ENCODE data around the gene CCRL2. TPM values are rescaled to one million over a fixed set of nuclear protein-coding genes. Genes with fewer than 3 reads are reported as not detected.

The CCRL2 gene
- total and polyA plus RNA-seq, 9 of the 15 experiments (the other 6 are each of a cell fraction or from before 2014, with no cell fraction given), result 3.4 to 5.7 (median 4.0) TPM

DNA sequence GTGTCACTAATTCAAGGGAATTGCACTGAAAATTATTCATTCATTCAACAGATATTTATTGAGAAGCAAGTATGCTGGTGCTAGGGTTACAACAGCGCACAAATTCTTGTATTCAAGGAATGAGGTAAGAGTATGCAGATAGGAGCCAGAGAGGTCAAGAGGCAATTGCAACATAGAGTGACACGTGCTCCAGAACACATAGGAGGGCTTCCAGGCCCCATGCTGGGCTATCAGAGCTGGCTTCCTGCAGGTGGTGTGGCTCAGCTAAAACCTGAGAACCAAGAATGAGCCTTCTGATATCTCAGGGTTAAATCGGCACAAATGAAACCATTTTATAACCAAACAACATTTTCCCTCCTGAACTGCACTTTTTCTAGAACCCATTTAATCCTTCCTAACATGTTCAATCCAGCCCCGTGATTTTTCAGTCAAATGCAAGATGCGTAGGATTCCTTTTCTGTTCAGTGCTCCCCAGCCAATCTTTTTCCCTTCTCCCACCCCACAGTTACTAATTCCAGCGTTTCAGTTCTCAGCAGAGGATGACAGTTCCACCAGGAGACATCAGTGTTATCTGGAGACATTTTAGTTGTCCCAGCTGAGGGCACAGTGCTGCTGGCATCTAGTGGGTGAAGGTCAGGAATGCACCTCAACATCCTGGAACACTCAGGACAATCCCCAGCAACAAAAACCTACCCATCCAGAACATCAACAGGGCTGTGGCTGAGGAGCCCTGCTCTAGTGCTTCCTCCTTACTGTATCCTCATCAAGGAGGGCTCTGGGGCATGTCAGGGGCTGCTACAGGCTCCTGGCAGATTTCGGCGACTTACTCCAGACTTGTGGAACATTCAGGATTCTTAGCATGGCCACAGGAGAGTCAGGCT, 13.3 kb upstream of the CCRL2 start (continued):
- TF ChIP-seq, protein P1, sequence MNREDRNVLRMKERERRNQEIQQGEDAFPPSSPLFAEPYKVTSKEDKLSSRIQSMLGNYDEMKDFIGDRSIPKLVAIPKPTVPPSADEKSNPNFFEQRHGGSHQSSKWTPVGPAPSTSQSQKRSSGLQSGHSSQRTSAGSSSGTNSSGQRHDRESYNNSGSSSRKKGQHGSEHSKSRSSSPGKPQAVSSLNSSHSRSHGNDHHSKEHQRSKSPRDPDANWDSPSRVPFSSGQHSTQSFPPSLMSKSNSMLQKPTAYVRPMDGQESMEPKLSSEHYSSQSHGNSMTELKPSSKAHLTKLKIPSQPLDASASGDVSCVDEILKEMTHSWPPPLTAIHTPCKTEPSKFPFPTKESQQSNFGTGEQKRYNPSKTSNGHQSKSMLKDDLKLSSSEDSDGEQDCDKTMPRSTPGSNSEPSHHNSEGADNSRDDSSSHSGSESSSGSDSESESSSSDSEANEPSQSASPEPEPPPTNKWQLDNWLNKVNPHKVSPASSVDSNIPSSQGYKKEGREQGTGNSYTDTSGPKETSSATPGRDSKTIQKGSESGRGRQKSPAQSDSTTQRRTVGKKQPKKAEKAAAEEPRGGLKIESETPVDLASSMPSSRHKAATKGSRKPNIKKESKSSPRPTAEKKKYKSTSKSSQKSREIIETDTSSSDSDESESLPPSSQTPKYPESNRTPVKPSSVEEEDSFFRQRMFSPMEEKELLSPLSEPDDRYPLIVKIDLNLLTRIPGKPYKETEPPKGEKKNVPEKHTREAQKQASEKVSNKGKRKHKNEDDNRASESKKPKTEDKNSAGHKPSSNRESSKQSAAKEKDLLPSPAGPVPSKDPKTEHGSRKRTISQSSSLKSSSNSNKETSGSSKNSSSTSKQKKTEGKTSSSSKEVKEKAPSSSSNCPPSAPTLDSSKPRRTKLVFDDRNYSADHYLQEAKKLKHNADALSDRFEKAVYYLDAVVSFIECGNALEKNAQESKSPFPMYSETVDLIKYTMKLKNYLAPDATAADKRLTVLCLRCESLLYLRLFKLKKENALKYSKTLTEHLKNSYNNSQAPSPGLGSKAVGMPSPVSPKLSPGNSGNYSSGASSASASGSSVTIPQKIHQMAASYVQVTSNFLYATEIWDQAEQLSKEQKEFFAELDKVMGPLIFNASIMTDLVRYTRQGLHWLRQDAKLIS (CRISPR knock-in tag; IDR thresholded peaks at IDR 0.05), result no peak
- TF ChIP-seq ESRRA (IDR thresholded peaks at IDR 0.05; ENCODE audit: borderline replicate concordance, low read depth) (no peak), NEUROD1 (IDR thresholded peaks at IDR 0.05; ENCODE audit: borderline replicate concordance, low read depth, low read length, partially characterized antibody) (no peak), PRMT5 (CRISPR knock-in tag; IDR thresholded peaks at IDR 0.05) (no peak), FOXA1 (IDR thresholded peaks at IDR 0.05; ENCODE audit: borderline replicate concordance) (no peak), RBM25 (IDR thresholded peaks at IDR 0.05; ENCODE audit: low read depth, low read length, severe bottlenecking) (no peak), PRPF4 (IDR thresholded peaks at IDR 0.05; ENCODE audit: insufficient read depth, low read depth, low read length, poor library complexity, severe bottlenecking) (no peak), ZKSCAN3 (CRISPR knock-in tag; IDR thresholded peaks at IDR 0.05) (no peak), HDAC1 (IDR thresholded peaks at IDR 0.05) (peak in 1 of 2 experiments; percentile 23; a peak in 1 of 4 replicates), CREB1 (IDR thresholded peaks at IDR 0.05) (no peak), CREB1 (CRISPR knock-in tag; IDR thresholded peaks at IDR 0.05) (no peak), NFIX (CRISPR knock-in tag; IDR thresholded peaks at IDR 0.05; ENCODE audit: low read depth) (no peak)
- TF ChIP-seq, protein P2, sequence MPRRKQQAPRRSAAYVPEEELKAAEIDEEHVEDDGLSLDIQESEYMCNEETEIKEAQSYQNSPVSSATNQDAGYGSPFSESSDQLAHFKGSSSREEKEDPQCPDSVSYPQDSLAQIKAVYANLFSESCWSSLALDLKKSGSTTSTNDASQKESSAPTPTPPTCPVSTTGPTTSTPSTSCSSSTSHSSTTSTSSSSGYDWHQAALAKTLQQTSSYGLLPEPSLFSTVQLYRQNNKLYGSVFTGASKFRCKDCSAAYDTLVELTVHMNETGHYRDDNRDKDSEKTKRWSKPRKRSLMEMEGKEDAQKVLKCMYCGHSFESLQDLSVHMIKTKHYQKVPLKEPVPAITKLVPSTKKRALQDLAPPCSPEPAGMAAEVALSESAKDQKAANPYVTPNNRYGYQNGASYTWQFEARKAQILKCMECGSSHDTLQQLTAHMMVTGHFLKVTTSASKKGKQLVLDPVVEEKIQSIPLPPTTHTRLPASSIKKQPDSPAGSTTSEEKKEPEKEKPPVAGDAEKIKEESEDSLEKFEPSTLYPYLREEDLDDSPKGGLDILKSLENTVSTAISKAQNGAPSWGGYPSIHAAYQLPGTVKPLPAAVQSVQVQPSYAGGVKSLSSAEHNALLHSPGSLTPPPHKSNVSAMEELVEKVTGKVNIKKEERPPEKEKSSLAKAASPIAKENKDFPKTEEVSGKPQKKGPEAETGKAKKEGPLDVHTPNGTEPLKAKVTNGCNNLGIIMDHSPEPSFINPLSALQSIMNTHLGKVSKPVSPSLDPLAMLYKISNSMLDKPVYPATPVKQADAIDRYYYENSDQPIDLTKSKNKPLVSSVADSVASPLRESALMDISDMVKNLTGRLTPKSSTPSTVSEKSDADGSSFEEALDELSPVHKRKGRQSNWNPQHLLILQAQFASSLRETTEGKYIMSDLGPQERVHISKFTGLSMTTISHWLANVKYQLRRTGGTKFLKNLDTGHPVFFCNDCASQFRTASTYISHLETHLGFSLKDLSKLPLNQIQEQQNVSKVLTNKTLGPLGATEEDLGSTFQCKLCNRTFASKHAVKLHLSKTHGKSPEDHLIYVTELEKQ (CRISPR knock-in tag; IDR thresholded peaks at IDR 0.05), result no peak
- TF ChIP-seq, protein P3, sequence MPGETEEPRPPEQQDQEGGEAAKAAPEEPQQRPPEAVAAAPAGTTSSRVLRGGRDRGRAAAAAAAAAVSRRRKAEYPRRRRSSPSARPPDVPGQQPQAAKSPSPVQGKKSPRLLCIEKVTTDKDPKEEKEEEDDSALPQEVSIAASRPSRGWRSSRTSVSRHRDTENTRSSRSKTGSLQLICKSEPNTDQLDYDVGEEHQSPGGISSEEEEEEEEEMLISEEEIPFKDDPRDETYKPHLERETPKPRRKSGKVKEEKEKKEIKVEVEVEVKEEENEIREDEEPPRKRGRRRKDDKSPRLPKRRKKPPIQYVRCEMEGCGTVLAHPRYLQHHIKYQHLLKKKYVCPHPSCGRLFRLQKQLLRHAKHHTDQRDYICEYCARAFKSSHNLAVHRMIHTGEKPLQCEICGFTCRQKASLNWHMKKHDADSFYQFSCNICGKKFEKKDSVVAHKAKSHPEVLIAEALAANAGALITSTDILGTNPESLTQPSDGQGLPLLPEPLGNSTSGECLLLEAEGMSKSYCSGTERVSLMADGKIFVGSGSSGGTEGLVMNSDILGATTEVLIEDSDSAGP (CRISPR knock-in tag; IDR thresholded peaks at IDR 0.05), result no peak
- TF ChIP-seq, protein P4, sequence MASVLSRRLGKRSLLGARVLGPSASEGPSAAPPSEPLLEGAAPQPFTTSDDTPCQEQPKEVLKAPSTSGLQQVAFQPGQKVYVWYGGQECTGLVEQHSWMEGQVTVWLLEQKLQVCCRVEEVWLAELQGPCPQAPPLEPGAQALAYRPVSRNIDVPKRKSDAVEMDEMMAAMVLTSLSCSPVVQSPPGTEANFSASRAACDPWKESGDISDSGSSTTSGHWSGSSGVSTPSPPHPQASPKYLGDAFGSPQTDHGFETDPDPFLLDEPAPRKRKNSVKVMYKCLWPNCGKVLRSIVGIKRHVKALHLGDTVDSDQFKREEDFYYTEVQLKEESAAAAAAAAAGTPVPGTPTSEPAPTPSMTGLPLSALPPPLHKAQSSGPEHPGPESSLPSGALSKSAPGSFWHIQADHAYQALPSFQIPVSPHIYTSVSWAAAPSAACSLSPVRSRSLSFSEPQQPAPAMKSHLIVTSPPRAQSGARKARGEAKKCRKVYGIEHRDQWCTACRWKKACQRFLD (CRISPR knock-in tag; IDR thresholded peaks at IDR 0.05), result peak; percentile 33; the same call in 1 of the 2 replicates
